Measurements from ENCODE around the gene ADRA2B.

ADRA2B gene

DNA sequence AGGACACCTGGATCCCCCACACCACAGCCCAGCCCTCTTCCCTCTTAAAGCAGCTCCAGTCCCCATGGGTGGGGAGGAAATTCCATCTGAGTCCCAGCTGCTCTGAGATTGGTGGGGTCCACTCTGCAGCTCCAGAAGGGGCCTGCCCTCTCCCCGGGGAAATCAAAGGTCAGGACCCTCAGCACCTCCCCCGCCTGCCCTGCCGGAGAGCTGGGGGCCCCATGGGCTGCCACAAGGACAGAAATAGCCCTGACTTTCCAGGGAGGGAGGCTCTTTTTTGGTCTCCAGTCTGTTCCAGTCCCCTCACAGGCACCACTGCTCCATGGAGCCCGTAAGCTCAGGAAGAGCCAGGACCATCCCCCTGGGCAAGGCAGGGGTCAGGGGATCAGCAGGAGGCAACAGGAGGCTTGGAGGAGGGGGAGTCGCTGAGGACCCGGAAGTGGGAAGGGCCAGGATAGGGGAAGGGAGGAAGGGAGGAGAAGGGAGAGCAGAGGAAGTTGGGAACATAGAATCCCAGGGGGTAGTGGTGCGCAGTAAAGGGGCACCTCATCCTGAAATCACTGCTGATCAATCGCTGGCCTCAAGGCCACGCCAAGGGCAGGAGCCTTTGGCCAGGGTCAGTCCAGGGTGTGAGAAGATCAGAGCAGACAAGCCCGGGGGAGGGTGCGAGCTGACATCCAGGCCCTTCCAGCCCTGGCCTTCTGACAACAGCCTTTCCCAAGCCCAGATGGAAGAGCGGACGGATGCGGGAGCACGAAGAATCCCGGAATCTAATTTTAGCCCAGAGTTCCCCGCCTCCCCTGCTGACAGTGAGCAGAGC is 7.6 kb downstream of the ADRA2B start:
- no peak for TF ChIP-seq JUND (IDR thresholded peaks at IDR 0.05; ENCODE audit: low read depth)
- no peak for DNase-seq (ENCODE audit: low read depth in 1 of 2, low spot score in 1 of 2)
- in situ Hi-C loops (cut with HindIII; ENCODE audit: low pct_unique_long_range_greater_than_20kb, low sequenced_read_pairs) = no loop called here

- DNase-seq (ENCODE audit: low read depth in 1 of 2, low spot score in 1 of 2) = no peak
- TF ChIP-seq JUND (IDR thresholded peaks at IDR 0.05; ENCODE audit: low read depth) = no peak
- in situ Hi-C loops (cut with HindIII; ENCODE audit: low pct_unique_long_range_greater_than_20kb, low sequenced_read_pairs) = no loop called here
Measured at GRCh38 chr2:96108151-96108540, 8.2 kb downstream of the ADRA2B start.

DNA sequence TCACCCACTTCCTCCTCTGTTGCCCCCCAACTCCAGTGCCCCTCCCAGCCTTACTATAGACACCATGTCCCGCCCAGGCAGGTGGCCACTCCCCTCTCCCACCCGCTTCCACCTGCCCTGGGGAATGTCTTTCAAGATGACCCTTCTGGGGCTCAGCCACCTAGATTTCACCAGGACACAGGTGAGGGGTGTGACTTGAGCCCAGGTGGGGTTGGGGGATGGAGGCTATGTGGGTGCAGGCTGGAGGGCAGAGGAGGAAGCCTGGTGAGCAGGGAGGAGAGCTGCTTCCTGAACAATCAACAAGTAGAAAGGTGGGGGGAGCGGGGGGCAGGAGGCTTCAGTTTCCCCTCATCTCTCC is 8.7 kb downstream of the ADRA2B start:
- in situ Hi-C loops (cut with HindIII; ENCODE audit: low pct_unique_long_range_greater_than_20kb, low sequenced_read_pairs) = no loop called here

GRCh38 chr2:96106991-96107707 is 9.2 kb downstream of the ADRA2B start:
- DNase-seq (ENCODE audit: low read depth in 1 of 2, low spot score in 1 of 2) = no peak
- in situ Hi-C loops (cut with HindIII; ENCODE audit: low pct_unique_long_range_greater_than_20kb, low sequenced_read_pairs) = no loop called here
- no peak for TF ChIP-seq JUND (IDR thresholded peaks at IDR 0.05; ENCODE audit: low read depth)

More for the DNA sequence above, 8.7 kb downstream of the ADRA2B start:
- no peak for TF ChIP-seq JUND (IDR thresholded peaks at IDR 0.05; ENCODE audit: low read depth)
- DNase-seq (ENCODE audit: low read depth in 1 of 2, low spot score in 1 of 2) = no peak

DNA sequence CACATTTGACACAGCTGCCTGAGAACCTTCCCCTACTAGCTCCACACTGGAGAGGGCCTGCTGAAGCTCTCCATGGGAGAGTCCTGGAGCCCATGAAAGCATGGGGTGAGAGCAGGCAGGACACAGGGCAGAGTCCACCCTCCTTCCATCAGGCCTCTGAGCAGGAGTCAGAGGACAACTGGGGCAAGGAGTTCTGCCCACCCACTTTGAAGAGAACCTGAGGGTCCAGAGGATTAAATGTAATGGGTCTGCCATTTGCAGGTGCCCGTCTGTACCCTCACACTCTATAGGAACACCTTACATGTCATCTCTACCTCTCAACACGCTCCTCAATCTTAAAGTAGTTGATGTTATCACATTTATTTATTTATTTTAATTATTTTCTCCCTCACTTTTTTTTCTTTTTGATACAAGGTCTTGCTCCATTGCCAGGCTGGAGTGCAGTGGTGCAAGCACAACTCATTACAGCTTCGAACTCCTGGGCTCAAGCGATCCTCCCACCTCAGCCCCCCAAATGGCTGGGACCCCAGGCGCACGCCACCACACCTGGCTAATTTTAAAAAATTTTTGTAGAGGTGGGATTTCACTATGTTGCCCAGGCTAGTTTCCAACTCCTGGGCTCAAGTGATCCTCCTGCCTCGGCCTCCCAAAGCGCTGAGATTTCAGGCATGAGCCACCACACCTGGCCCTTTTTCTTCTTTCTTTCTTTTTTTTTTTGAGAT is 10.2 kb downstream of the ADRA2B start:
- no peak for TF ChIP-seq JUND (IDR thresholded peaks at IDR 0.05; ENCODE audit: low read depth)
- in situ Hi-C loops (cut with HindIII; ENCODE audit: low pct_unique_long_range_greater_than_20kb, low sequenced_read_pairs) = no loop called here
- no peak for DNase-seq (ENCODE audit: low read depth in 1 of 2, low spot score in 1 of 2)

- no peak for TF ChIP-seq JUND (IDR thresholded peaks at IDR 0.05; ENCODE audit: low read depth)
- in situ Hi-C loops (cut with HindIII; ENCODE audit: low pct_unique_long_range_greater_than_20kb, low sequenced_read_pairs) = no loop called here
- no peak for DNase-seq (ENCODE audit: low read depth in 1 of 2, low spot score in 1 of 2)
Measured at GRCh38 chr2:96105152-96105915, 11.0 kb downstream of the ADRA2B start.

GRCh38 chr2:96104487-96104861 is 11.9 kb downstream of the ADRA2B start:
- no peak for TF ChIP-seq JUND (IDR thresholded peaks at IDR 0.05; ENCODE audit: low read depth)
- DNase-seq (ENCODE audit: low read depth in 1 of 2, low spot score in 1 of 2) = no peak
- in situ Hi-C loops (cut with HindIII; ENCODE audit: low pct_unique_long_range_greater_than_20kb, low sequenced_read_pairs) = no loop called here

GRCh38 chr2:96103761-96104486 is 12.4 kb downstream of the ADRA2B start:
- DNase-seq (ENCODE audit: low read depth in 1 of 2, low spot score in 1 of 2) = no peak
- TF ChIP-seq JUND (IDR thresholded peaks at IDR 0.05; ENCODE audit: low read depth) = no peak
- in situ Hi-C loops (cut with HindIII; ENCODE audit: low pct_unique_long_range_greater_than_20kb, low sequenced_read_pairs) = no loop called here

GRCh38 chr2:96103187-96103601 is 13.2 kb downstream of the ADRA2B start:
- in situ Hi-C loops (cut with HindIII; ENCODE audit: low pct_unique_long_range_greater_than_20kb, low sequenced_read_pairs) = no loop called here
- no peak for TF ChIP-seq JUND (IDR thresholded peaks at IDR 0.05; ENCODE audit: low read depth)

DNA sequence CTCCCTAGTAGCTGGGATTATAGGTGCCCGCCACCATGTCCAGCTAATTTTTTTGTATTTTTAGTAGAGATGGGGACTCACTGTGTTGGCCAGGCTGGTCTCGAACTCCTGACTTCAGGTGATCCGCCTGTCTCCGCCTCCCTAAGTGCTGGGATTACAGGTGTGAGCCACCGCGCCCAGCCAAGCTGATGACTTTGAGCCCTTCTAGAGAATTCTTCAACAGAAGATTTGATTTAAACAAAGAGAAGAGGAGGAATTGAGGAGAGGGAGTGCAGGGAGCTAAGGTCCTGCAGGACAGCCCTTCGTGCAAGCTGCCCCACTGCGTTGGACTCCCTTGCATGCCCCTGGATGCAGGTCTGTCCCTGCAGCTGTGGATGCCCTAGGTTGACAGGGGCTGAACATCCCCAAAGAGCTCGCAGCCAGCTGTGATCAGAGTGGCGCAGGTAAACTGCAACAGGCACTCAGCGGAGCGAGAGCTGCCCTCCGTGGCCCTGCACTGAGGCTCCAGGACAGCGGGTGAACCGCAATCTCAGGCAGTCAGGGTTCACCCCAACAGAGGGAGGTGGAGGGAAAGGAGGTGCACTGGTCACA is 13.7 kb downstream of the ADRA2B start:
- TF ChIP-seq JUND (IDR thresholded peaks at IDR 0.05; ENCODE audit: low read depth) = no peak
- in situ Hi-C loops (cut with HindIII; ENCODE audit: low pct_unique_long_range_greater_than_20kb, low sequenced_read_pairs) = no loop called here
- no peak for DNase-seq (ENCODE audit: low read depth in 1 of 2, low spot score in 1 of 2)

More at GRCh38 chr2:96103187-96103601, 13.2 kb downstream of the ADRA2B start:
- DNase-seq (ENCODE audit: low read depth in 1 of 2, low spot score in 1 of 2) = no peak

- no peak for DNase-seq (ENCODE audit: low read depth in 1 of 2, low spot score in 1 of 2)
- no peak for TF ChIP-seq JUND (IDR thresholded peaks at IDR 0.05; ENCODE audit: low read depth)
- in situ Hi-C loops (cut with HindIII; ENCODE audit: low pct_unique_long_range_greater_than_20kb, low sequenced_read_pairs) = no loop called here
Measured at GRCh38 chr2:96100893-96101304, 15.5 kb downstream of the ADRA2B start.

Data from T47D (cell line).